Heart left ventricle (tissue), 16 donors: Measurements from ENCODE around the gene ASB13. TPM values are rescaled to one million over a fixed set of nuclear protein-coding genes. Genes with fewer than 3 reads are reported as not detected.

Experiments
- ATAC-seq, 4 donors: fragments of 200-7000 bp; cut with Tn5 transposase; one replicate each; pipeline ENCODE4 v1.9.1; 2020 to 2022; ENCODE audit warnings: moderate library complexity in 4 of 4, mild to moderate bottlenecking in 3 of 4, moderate number of reproducible peaks in 1 of 4
- DNase-seq, 5 donors: peaks; one replicate each; pipeline ENCODE4 v3.0.0-alpha.2; 2020
- H3K27ac ChIP-seq, 12 donors: fragments of 200-600 bp; sonication (generic) in 4 of 12; one replicate each; pipeline versions ENCODE4 v1.5.0 to v1.8.0; 2016 to 2022; ENCODE audit warnings: mild to moderate bottlenecking in 2 of 12
- H3K27me3 ChIP-seq, 9 donors: fragments of 200-600 bp; sonication (generic) in 2 of 9; one replicate each; pipeline versions ENCODE4 v1.5.1 to v1.8.0; 2016 to 2022; ENCODE audit warnings: mild to moderate bottlenecking in 3 of 9
- H3K36me3 ChIP-seq, 9 donors: fragments of 200-600 bp; sonication (generic) in 2 of 9; one replicate each; pipeline versions ENCODE4 v1.5.0 to v1.8.0; 2018 to 2022; ENCODE audit warnings: mild to moderate bottlenecking in 2 of 9
- H3K4me1 ChIP-seq, 12 donors: fragments of 200-600 bp; sonication (generic) in 4 of 12; one replicate each; pipeline versions ENCODE4 v1.5.0 to v1.8.0; 2016 to 2022; ENCODE audit warnings: mild to moderate bottlenecking in 3 of 12
- H3K4me3 ChIP-seq, 12 donors: fragments of 200-600 bp; sonication (generic) in 4 of 12; one replicate each; pipeline versions ENCODE4 v1.5.0 to v1.8.0; 2017 to 2022; ENCODE audit warnings: mild to moderate bottlenecking in 9 of 12, moderate library complexity in 4 of 12
- H3K9me3 ChIP-seq, 12 donors: fragments of 200-600 bp; sonication (generic) in 4 of 12; one replicate each; pipeline versions ENCODE4 v1.5.0 to v1.8.0; 2016 to 2022; ENCODE audit warnings: mild to moderate bottlenecking in 1 of 12
- CTCF ChIP-seq, 12 donors: fragments of 200-600 bp; sonication (generic) in 4 of 12; IDR thresholded peaks; one replicate each; pipeline versions ENCODE4 v1.5.0 to v1.8.0; 2018 to 2022; ENCODE audit warnings: antibody characterized with exemption in 12 of 12, mild to moderate bottlenecking in 5 of 12
- POLR2A ChIP-seq, 2 donors: fragments of 450-650 bp; IDR thresholded peaks; one replicate each; pipeline ENCODE4 v1.6.1; 2017; ENCODE audit warnings: antibody characterized with exemption in 2 of 2, mild to moderate bottlenecking in 2 of 2, moderate library complexity in 2 of 2
- WGBS, 4 donors: extraction: QIAGEN DNeasy Blood & Tissue Kit in 2 of 4; methylation state at CpG; one replicate each; pipeline versions ENCODE4 v1.1.5 to v1.1.7; 2013 to 2018; 5-methylcytosine and 5-hydroxymethylcytosine counted together
- intact Hi-C, 10 donors: fragments of 100-400 bp; cut with DNase I; formaldehyde crosslinking; loops; one replicate each; pipeline versions ENCODE4 v1.11.1 to v1.14.2; 2022
- polyA plus RNA-seq, 2 donors: library from polyadenylated mRNA; stranded (reverse); fragments of 200-250 nt; gene quantifications; one replicate each; pipeline ENCODE4 v1.2.3, GENCODE V29; 2013
- total RNA-seq, 9 donors: library from RNA; depleted of rRNA in 2 of 9; stranded (reverse); fragments of >200 nt in 2 of 9; fragmentation: NEBNext Ultra II Directional in 3 of 9; extraction: Animal tissue kit (Norgen Biotek cat#: 25700) in 3 of 9; gene quantifications; one replicate each; pipeline versions ENCODE4 v1.1.0 to v1.2.4, GENCODE V29; 2016 to 2023
- donor health status: ischemic (EF 13 %, LVEDD 7.1; RV severe dilation, severe dysfunction).
- donor health status: healthy with polysubstance abuse.
- donor health status: DM: no; HTN: yes; CAD: no.
- donor health status: DM: no; HTN: no; CAD: no.
- donor health status: ischemic (EF 25% LVEDD 6.9; RV normal size, moderate dysfunction).
- donor health status: ischemic (EF 25% LVEDD 5.7; RV mildly dilated, moderate dysfunction).
- donor health status: healthy.
- donor health status: DM: yes; HTN: yes; CAD: no.
- donor health status: ischemic (EF 35%, LVEDD 5.7; RV mildly dilated, moderate dysfunction).
- donor health status: nonischemic (EF 11% LVEDD 7.7; RV severe dilation, severe dysfunction).
- donor health status: DM: yes; HTN: yes; CAD: no.
- donor health status: PGD.
- donor health status: ischemic (EF 29% LVEDD 5.4; RV normal size, mild dysfunction).
- donor health status: nonischemic (EF 23%, LVEDD 6.1; RV moderate dilation, normal function).

Gene ASB13
- total and polyA plus RNA-seq, 11 donors: 9.9 to 18.6 (median 13.3) TPM

- DNase-seq (no peak), ATAC-seq (no peak)
- Histone ChIP-seq H3K9me3 (no peaks in the 10 kb centered on the region), H3K27me3 (no peaks in the 10 kb centered on the region), H3K4me1 (peaks cover 0 to 34% (median 18%) of the 10 kb centered on the region in 12 donors), H3K27ac (no peak overlapping the region), H3K36me3 (no peaks in the 10 kb centered on the region), H3K4me3 (no peak overlapping the region)
- WGBS, 4 donors: 95 to 96% (median 95%) methylated on average over 8 of the region's 8 CpGs
- TF ChIP-seq POLR2A (IDR thresholded peaks at IDR 0.05): no peak
- TF ChIP-seq CTCF (IDR thresholded peaks at IDR 0.05): peak in 2 of 12 donors; percentile 3 to 11
- intact Hi-C loops: loop anchor here in 3 of 10 donors (5.0 to 10.0 kb wide), 2 partner anchors 242 to 245 kb away; no protein-coding TSS in a partner anchor
Observed at GRCh38 chr10:5630112-5630436, 36.3 kb downstream of the ASB13 start.

GRCh38 chr10:5629303-5630111 lies 36.9 kb downstream of the ASB13 start:
- Histone ChIP-seq H3K4me1 (peaks cover 0 to 34% (median 18%) of the 10 kb centered on the region in 12 donors), H3K27ac (peak overlapping the region in 8 of 12 donors; percentile 15 to 77 (median 44)), H3K36me3 (no peaks in the 10 kb centered on the region), H3K9me3 (no peaks in the 10 kb centered on the region), H3K27me3 (no peaks in the 10 kb centered on the region), H3K4me3 (peak overlapping the region in 1 of 12 donors; percentile 48)
- intact Hi-C loops: loop anchor here in 5 of 10 donors (2.0 to 10.0 kb wide), 6 partner anchors 243 to 815 kb away; no protein-coding TSS in a partner anchor
- TF ChIP-seq CTCF (IDR thresholded peaks at IDR 0.05): peak; percentile 79 to 97 (median 91)
- TF ChIP-seq POLR2A (IDR thresholded peaks at IDR 0.05): no peak
- peak; percentile 71 to 87 (median 75) for DNase-seq
- peak; percentile 70 to 85 (median 83) for ATAC-seq
- 10 to 13% (median 11%) methylated on average over 7 of the region's 7 CpGs for WGBS, 4 donors

- 40 to 59% (median 51%) methylated on average over 15 of the region's 15 CpGs for WGBS, 4 donors
- peak in 1 of 5 donors; percentile 33 for DNase-seq
- Histone ChIP-seq H3K36me3 (no peaks in the 10 kb centered on the region), H3K27me3 (no peaks in the 10 kb centered on the region), H3K27ac (peak overlapping the region in 9 of 12 donors; percentile 15 to 77 (median 44)), H3K4me1 (peaks cover 0 to 34% (median 18%) of the 10 kb centered on the region in 12 donors), H3K4me3 (peak overlapping the region in 10 of 12 donors; percentile 18 to 48 (median 32)), H3K9me3 (no peaks in the 10 kb centered on the region)
- ATAC-seq: peak; percentile 16 to 39 (median 38)
- intact Hi-C loops: loop anchor here in 3 of 10 donors (2.0 to 10.0 kb wide), 4 partner anchors 244 to 814 kb away; no protein-coding TSS in a partner anchor
- no peak for TF ChIP-seq POLR2A (IDR thresholded peaks at IDR 0.05)
- TF ChIP-seq CTCF (IDR thresholded peaks at IDR 0.05): peak in 1 of 12 donors; percentile 13
Observed at GRCh38 chr10:5628451-5629302, 37.7 kb downstream of the ASB13 start.
